ENCODE results near the gene COLQ.
"Not testable (repeated sequence)": the region's sequence is repeated elsewhere in the genome, so short reads cannot be mapped to it uniquely, and the experiment has no call there.

The COLQ gene

DNA sequence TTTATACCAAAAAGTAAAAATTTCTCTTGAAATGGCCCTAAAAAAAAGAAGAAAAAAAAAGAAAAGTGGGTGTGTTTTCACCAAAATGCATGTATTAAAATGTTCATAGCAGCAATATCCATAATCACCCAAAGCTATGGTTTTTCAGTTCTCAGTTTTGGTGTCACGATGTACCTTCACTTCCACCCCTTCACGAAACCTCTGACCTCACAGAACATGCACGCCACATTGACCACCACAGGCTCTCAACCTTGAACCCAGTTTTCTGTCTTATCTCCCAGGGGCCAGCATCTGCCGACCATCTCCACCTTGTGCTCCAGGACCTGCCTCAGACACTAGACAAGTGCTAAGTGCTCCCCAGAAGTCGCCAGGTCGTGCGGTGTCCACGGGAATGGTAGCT, 30.4 kb downstream of the COLQ start:
- DNase-seq (ENCODE audit: low read depth in 2 of 2): no peak

DNA sequence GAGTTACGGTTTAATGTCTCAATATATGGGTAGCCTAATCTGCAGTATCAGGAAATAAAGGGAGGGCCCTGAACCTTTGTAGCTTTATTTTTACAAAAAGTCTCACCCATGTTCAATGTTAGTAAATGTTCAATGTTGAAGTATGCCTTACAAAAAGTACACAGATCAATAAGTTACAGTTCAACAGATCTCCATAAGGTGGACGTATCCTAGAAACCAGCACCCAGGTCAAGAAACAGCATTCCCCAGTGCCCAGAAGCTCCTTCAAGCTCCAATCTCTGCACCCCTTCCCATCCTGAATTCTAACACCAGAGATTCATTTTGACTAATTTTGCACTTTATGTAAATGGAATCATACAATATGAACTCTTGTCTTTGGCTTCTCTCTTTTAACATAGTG, 31.3 kb downstream of the COLQ start:
- no peak for DNase-seq (ENCODE audit: low read depth in 2 of 2)

DNA sequence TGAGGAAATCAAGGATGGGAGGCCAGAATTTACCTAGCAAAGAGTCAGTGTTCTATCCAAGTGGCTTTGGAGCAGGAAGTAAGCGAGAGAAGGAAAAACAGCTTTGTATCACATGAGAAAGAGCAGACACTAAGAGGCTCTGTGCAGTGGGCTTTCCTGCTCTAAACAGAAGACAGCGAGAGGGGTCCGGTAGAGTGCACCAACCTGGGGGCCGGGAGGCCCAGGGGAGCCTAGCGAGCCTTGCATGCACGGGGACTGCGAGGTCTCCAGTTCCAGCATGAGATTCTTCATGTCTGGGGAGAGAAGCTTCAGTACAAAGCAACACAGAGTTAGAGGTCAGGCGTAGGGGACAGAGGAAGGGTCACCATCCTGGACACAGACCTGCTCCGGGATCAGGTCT, 33.5 kb downstream of the COLQ start:
- no peak for DNase-seq (ENCODE audit: low read depth in 2 of 2)

DNA sequence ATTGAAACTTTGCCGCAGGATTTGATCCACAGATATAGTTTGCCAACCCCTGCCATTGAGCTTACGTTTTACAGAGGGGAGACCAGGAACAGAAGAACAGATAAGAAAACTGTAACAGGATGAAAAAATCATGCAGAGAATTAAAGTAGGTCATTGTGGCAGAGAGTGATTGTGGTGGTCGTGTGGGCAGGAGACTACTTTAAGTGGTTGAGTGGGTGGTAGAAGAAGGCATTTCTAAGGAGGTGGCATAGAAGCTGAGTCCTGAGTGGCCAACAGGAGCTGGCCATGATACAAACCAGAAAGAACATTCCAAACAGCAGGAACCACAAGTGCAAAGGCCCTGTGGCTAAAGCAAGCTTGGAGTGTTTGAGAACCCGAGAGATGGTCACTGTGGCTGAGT, 34.5 kb downstream of the COLQ start:
- DNase-seq (ENCODE audit: low read depth in 2 of 2): no peak

DNA sequence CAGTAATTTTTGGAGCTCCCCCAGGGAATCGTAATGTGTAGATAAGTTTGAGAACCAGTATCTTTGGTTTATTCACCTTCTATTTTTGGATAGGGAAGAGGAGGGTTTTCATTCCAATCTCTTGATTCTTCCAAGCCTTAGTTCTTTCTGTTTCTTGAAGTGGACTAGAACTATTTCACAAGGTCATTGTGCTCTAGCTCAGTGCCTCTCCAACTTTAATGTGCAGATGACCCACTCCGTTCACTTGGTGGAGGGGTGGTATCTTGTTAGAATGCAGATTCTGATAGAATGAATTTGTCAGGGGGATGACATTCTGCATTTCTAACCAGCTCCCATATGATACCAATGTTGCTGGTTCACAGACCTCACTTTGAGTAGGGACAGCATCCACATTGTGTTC, 35.5 kb downstream of the COLQ start:
- no peak for DNase-seq (ENCODE audit: low read depth in 2 of 2)

DNA sequence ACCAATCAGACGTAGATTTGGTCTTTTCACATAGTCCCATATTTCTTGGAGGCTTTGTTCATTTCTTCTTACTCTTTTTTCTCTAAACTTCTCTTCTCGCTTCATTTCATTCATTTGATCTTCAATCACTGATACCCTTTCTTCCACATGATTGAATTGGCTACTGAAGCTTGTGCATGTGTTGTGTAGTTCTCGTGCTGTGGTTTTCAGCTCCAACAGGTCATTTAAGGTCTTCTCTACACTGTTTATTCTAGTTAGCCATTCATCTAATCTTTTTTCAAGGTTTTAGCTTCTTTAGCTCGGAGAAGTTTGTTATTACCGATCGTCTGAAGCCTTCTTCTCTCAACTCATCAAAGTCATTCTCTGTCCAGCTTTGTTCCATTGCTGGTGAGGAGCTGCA, 37.0 kb downstream of the COLQ start:
- not testable (repeated sequence) for DNase-seq (ENCODE audit: low read depth in 2 of 2)

DNA sequence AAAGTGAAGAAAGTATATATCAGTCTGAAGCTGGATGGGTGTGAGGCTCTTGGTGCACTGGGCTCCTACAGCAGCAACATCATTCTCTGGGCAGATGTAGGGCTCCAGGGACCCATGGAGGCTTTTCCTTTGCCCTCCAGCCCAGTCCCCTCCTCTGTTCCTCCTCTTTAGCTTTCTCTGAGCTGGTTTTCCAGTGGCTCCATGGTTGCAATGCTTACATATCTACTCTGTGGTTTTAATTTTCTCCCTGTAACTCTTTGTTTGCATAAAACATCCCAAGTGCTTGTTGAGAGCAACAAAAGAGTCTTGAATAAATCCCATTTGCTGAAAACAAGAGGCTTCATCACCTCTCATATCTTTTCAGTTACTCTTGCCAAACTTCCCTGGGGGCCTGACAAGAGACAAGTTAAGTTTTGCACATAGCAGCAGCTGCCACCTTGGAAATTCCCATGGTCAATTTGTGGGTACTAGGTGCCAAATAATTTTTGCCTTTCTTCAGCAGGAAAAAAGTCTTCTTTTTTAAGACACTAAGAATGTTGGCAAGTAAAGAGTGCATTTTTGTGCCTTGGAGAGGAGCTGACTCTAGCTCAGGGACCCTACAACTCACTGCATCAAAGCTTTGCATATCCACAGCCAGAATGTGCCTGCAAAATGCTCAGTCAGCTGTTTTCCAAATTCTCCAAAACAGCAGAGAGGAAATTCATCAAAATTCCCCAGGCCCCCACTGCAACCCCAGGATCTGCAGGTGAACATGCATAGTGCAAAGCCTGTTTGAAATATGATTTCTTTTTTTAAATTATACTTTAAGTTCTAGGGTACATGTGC, 41.9 kb downstream of the COLQ start:
- DNase-seq (ENCODE audit: low read depth in 2 of 2): no peak

DNA sequence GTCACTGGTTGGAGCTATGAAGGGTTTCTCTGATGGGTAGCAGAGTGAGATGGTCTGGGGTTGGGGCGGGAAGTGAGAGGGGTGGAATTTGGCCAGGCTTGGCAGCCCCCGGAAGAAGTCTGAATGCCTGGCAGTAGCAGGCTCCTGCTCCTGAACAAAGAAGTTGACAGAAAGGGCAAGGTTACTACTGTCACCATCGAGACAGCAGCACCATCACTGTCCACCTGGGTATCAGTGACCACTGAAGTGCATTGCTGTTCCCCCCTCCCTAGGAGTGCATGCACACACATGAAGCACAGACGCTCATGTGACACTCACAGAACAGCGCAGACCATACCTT, 42.9 kb downstream of the COLQ start:
- DNase-seq (ENCODE audit: low read depth in 2 of 2): no peak

DNA sequence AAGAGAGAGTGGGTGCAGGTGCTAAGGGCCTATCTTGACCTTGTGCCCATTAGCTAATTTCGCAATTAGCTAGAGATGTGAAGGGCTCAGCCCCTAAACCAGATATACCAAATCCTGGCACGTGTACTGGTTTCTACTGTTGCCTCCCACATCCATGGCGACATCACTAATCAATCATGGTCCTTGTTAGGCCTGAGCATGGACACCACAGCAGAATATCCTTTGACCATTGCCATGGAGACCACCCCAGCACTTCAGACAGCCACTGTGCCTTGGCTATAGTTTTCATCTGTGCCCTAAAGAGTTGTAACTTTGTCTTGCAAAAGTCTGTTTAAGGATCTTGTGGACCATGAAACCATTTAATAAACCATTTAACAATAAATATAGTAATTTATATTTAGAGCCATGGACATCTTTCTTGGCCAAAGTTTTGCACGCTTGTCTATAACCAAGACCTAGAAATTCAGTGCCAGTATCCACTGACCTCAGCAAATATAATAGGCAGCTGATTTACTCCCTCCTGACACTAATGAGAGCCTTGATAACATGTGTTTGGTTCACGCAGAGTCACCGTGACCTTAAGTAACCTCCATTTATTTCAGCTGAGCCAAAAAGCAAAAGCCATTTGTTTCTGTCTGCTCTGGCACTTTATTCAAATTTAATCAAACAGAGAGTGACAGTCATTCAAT, 43.4 kb downstream of the COLQ start:
- no peak for DNase-seq (ENCODE audit: low read depth in 2 of 2)

DNA sequence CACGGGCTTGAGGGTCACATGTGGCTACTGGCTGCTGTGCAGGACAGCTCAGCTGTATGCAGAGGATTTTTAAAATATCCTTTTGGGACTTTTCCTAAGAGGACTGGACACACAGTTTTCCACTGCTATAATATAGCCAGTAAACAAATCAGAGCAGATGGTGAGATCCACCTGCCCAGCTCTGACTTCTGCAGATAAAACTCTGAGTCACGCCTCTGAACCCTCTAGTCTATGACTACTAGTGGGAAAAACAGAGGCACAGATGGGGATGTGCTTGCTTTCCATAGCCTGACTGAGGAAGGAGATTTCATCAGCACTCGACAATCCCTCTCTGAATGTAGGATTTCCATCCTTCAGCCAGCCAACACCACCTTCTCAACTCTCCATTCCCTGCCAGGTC, 45.1 kb downstream of the COLQ start:
- no peak for DNase-seq (ENCODE audit: low read depth in 2 of 2)

DNA sequence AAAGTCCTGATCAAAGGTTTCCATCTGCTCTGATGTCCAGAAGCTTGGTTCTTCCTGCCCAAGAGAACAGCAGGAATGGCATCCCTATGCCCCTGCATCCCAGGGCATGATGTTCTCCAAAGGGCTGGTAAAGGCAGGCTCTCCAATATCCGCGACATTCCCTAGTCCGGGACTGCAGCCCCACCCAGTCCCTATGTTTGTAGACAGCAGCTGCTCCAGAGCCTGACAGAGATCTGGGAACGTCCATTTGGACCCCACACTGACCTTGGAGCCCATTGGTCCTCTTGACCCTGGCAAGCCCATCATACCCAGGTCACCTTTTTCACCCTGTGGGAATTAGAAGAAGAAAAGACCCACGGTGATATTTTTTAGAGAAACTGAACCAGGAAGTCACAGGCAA, 46.3 kb downstream of the COLQ start:
- no peak for DNase-seq (ENCODE audit: low read depth in 2 of 2)

DNA sequence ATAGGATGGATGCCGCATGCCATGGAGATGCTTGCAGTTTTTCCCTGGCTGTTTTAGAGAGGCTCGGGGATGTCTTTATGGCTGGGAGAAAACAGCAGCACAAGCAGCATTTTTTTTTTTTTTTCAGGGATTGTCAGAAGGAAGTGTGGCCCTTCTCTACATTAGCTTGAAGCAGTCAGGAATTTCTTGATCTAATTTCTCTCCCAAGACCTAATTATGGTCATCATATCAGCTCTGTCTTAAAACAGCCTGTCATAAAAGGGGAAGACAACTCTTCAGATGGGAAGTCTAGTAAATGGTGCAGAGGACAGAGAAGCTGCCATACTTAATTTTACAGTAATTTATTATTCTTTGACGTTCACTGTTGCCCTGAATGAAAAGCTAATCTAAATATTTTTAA, 49.6 kb downstream of the COLQ start:
- DNase-seq (ENCODE audit: low read depth in 2 of 2): no peak

DNA sequence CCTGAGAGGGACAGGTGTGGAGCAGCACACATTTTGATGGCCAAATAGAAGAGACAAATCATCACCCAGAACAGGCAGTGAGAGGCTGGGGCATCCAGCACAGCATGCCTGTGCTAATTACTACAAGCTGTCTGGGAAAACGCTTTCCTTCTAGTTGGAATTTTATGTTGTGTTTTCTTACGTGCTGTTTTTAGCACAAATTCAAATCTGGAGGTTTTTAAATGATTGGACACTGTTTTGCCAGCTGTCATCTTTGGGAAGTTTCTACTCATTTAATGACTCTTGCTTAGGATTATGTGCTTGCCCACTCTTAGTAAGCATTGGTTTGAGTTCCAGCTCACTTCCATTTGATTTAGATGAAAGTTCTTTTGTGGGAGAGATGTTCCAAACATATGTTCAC, 50.7 kb downstream of the COLQ start:
- DNase-seq (ENCODE audit: low read depth in 2 of 2): no peak

DNA sequence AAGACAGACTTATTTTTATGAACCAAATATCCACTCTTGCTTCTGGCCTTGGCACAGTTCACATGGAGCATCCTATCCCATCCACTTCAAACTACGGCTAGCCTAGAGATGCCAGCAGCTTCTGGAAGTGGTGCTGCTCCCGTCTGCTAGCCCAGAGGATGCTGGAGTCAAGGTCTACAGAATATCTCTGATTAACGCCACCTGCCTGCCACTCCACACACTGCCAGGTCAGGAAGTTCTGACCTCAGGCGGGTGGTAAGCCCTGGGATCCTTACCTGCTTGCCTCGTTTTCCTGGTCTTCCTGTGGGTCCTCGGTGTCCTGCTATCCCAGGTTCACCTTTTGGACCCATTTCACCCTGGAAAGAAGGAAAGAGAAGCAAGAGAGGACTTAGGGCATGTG, 51.2 kb downstream of the COLQ start:
- no peak for DNase-seq (ENCODE audit: low read depth in 2 of 2)

DNA sequence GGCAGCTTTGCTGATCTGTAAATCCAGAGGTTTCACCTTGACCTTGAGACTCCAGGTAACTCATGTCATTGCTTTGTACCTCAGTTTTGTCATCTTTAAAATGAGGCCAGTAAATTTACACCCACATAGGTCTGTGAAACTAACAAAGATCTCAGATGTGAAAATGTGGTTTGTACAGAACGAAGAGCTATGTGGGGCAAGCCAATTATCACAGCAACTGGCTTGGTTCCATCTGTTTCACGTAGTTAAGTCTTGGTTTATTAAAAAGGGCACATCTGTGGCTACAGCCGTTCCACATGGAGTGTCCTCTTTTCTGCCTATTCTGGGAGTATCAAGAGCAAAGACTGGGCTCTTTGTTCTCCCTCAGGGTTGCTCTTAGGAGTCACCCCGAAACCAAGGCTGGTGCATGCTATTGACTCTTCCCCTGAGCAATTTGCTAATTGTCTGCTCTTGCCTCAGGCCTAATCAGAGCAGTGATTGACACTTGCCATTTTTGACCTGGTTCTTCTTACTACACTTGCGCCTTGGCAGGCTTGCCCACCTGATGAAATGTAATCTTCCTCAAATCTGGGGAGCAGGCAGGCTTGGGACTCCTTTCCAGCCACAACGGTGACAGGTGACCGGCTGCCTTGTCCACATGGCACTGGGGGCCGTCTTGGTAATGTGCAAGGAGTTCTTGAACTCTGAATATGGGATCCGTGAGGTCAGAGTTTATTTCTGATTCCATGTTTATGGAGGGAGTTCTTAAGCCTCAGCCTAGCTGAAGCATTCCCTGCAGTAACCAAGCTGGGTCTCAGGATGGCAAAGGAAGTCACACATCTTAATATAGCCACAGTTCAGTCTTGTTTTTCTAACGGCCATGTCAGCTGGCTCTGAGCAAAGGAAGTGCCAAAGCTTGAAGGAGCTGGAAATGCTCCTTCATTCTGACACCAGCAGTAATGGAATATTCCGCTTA, 54.0 kb downstream of the COLQ start:
- DNase-seq (ENCODE audit: low read depth in 2 of 2): no peak

DNA sequence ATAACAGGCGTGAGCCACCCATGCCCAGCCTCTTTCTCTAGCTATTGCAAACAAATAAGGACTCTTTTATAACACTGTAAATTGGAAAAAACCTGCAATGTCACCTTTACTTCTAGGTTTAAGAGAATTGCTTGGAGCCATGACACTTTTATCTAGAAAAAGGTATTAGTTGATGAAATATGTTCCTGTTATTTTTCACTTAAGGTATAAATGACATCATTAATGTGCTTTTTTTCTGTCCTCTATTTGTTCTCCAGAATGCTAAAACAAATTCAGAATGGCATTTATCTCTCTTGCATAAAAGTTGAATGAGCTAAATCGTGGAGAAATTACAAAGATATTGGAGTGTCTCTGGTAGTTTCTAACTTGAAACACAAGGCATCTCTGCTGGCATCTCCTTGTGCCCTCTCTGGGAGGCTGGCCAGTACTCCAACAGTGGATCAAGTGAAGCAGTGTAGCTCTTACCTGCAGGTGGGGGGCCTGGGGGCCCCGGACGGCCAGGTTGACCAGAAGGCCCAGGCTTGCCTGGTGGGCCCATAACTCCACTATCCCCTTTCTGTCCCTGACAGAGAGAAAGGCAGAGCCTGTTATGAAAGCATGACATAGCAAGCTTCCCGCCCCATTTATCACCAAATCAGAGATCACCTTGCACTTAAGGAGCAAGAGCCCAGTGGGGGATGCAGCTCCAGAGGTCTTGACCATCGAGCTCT, 55.5 kb downstream of the COLQ start:
- DNase-seq (ENCODE audit: low read depth in 2 of 2): no peak

DNA sequence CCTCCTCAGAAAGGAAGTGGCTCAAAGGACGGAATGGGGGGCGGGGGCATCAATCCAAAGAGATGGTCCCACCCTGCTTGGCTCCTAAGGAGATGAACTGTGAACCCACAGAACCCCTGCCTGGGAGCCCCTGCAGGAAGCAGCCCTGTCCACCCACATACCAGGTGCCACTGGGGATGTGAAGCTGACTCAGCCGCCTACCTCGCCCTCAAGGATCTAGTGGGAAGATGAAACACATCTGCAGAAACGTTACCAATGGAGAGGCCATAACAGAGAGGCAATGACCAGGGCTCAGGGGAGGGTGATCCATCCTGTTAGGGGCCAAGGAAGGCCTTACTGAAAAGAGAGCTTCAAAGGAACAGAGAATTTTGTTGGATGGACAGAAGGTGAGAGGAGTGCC, 59.1 kb downstream of the COLQ start:
- DNase-seq (ENCODE audit: low read depth in 2 of 2): no peak

DNA sequence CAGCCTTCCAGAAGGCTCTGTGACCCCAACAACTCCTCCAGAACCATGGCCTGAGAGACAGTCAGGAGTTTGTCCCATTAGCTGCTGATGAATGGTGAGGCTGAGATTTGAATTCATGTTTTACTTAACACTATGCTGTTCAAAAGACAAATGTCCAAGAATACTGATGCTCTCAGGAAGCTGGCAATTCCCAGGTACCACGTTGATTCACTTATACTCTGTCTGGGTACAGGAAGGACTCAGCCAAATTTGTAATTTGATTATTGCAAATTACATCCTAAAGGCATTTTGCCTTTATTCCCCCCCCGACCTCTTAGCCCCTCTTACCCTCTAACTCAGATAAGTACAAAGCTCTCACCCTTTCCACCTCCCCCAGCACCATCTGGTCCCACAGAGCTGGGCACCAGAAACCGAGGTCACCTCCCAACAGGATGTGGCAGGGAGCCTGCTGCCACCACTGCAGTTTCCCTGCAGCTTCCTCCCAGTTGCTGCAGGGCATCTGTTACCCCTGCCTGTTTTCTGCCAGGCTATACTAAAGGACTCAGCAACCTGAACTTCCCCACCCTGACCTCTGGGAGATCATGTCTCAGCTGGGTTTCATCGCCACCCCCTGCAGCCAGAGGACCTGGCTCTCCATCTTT, 60.5 kb downstream of the COLQ start:
- no peak for DNase-seq (ENCODE audit: low read depth in 2 of 2)

DNA sequence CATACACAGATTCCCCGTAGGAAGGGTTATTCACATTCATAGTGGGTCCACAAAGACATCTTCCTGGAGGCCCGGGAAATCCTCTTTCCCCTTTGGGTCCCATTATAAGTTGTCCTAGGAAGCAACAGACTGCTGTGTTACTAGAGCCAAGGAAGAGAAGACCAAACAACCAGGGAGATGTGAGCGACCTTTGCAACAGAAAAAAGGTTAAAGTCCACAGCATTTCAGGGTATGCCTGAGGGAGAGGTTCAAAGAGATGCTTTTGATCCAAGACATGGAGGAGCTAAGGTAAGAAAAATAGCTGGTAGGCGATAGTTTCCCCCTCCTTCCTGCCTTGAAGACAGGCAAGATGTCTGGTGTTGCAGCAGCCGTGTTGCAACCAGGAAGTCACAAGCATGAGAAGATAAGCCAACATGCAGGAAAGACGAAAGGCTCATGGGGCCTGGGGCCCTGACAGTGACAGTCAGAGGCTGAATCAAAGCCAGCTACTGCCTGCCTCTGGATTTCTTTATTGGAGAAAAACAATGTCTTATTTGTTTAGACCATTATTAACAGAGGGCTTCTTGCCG, 63.2 kb downstream of the COLQ start:
- no peak for DNase-seq (ENCODE audit: low read depth in 2 of 2)

DNA sequence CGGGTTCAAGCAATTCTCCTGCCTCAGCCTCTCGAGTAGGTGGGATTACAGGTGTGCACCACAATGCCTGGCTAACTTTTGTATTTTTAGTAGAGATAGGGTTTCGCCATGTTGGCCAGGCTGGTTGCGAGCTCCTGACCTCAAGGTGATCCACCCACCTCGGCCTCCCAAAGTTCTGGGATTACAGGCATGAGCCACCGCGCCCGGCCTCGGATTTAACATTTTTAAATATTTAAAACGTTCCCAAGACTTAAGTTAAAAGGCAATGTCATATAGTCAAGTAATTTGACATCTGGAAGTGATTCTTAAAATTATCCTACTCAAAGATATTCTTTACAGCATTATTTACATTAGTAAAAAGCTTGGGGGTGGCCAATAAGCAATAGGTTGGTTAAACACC, 64.6 kb downstream of the COLQ start:
- not testable (repeated sequence) for DNase-seq (ENCODE audit: low read depth in 2 of 2)

DNA sequence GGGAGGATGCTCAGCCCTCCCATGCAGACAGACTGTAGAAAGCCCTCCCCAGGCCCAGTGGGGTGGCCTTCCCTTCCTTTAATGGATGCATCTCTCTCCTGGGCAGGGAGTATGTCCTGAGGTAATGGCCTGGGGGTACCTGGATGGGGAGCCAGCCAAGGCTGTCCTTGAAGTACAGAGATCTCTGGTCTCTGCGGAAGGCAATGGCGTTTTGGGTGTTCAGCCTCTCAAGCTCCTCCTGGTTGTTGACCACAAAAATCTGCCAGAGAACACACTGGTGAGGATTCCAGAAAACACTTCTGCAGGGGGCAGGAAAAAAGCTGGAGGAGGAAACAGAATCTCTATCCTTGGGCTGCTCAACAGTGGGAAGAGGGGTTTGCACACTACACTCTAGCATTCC, 65.2 kb downstream of the COLQ start:
- no peak for DNase-seq (ENCODE audit: low read depth in 2 of 2)
